HuH-7 (cell line): ENCODE data around the gene PTBP2.

Experiments
- DNase-seq: peaks from one replicate; pipeline ENCODE4 v3.0.0; 2011; ENCODE audit warnings: low spot score

The PTBP2 gene, protein sequence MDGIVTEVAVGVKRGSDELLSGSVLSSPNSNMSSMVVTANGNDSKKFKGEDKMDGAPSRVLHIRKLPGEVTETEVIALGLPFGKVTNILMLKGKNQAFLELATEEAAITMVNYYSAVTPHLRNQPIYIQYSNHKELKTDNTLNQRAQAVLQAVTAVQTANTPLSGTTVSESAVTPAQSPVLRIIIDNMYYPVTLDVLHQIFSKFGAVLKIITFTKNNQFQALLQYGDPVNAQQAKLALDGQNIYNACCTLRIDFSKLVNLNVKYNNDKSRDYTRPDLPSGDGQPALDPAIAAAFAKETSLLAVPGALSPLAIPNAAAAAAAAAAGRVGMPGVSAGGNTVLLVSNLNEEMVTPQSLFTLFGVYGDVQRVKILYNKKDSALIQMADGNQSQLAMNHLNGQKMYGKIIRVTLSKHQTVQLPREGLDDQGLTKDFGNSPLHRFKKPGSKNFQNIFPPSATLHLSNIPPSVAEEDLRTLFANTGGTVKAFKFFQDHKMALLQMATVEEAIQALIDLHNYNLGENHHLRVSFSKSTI

DNA sequence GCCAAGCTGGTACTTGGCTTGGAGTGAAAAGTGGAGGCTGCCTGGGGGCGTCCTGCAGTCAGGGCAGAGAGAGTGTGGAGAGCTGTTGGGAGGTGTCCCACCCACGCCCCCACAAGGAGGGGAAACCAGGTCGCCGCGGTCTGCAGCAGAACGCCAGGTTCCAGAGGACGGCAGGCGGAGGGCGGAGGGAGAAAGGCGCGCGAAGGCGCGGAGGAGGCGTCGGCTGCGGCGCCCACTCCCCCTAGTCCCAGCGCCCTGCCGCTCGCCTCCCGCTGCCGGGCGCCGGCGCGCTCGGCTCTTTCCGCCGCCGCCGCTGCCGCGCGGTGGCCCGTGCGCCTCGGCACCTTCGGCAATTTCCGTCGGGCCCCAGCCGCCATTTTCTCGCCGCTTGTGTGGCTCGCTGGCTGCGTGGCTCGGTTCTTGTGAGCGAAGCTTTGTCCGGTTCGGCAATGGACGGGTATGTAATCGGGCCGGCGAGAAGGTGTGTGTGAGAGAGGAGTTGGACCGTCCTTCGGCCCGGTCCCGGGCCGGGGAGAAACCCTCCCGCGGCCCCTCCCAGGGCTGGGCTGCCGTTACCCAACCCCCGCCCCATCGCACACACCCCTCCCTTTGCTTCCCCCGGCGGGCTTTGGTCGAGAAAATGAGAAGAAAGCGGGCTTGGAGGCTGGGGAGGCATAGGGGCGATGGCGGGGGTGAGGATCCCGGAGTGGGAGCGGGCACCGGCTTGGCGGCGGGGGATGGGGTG lies at the start of gene PTBP2:
Gene PTBP2 (plus strand): TSS at position 369 of the 745 bp plus-strand sequence. CDS start 81 bp downstream, at position 450.
- DNase-seq: peak; percentile 71

DNA sequence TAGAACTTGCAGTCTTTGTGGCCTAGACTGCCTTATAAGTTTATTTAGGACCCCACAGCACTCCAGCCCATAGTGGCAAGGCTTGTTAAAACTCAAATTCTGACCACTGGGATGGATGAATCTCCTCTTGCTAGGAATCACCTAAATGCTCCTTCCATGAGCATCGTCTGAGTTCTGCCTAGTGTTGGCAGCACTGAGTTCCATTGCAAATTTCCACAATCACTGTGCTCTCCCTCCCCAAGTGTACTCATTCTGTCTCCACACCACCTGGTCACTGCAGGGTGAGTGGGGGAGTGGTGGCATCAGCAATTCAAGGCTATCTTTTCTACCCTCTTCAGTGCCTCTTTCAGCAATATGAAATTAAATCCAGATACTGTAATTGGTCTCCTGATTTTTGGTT lies 46.7 kb upstream of the PTBP2 start:
- peak; percentile 2 for DNase-seq

DNA sequence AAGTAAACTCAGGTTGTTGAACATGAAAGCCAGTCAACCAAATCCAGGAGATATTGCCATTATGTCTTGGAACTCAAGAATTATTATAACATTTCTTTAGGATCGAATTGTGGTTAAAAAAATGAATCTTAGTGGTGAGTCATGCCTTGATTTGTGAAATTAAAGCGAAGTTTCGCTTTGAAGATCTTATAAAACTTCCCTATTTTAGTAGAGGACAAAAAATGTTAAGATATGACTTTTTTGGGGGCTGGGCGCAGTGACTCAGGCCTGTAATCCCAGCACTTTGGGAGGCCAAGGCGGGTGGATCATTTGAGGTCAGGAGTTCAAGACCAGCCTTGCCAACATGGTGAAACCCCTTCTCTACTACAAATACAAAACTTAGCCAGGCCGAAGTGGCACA lies 39.5 kb upstream of the PTBP2 start:
- no peak for DNase-seq

DNA sequence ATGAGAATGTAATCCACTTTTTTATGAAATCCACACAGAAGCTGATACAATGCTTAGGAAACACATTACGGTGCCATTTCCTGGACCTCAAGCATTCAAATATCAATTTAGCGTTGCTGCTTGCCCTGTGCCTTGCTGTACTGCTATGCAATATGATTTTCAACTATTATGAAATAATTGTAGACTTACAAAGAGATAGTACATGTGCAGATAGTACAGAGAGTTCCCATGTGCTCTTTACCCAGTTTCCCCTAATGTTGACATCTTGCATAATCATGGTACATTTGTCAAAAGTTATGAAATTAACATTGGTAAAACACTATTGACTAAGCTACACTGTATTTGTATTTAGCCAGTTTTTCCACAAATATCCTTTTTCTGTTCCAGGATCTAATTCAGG lies 37.7 kb upstream of the PTBP2 start:
- no peak for DNase-seq

DNA sequence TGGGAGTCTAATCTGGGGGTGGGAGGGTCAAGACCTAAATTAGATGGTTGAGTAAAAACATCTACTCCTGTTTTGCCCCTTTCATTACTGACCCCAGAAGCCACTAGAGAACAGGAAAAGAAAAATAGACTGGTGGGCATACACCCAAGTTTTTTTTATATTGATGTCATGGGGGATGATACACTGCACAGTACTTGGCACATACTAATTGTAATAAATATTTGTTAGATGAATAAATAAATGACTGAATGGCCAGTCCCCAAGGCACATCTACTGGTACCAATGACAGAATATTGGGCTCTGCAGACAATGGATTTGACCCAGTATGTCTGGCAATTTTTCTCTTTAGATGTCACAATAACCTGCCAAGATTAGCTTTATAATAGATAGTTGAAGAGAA lies 36.8 kb upstream of the PTBP2 start:
- no peak for DNase-seq

DNA sequence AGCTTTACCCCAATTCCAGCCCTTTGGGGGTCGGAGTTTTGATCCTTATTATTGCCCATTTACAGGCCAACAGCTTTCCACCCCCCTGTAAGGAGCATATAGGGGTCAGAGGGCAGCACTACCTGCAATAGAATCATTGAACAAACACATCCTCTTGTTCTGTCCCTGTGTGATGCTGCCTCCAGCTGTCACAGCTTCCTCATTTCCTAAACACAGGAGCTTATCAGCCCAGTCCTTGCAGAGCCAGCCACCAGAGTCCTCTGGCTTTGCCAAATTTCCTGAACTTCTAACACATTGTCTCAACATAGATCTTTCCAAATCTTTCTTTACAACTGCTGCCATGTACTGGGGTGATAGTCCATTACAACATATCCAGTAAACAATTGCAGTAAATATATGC lies 32.8 kb upstream of the PTBP2 start:
- peak; percentile 23 for DNase-seq

DNA sequence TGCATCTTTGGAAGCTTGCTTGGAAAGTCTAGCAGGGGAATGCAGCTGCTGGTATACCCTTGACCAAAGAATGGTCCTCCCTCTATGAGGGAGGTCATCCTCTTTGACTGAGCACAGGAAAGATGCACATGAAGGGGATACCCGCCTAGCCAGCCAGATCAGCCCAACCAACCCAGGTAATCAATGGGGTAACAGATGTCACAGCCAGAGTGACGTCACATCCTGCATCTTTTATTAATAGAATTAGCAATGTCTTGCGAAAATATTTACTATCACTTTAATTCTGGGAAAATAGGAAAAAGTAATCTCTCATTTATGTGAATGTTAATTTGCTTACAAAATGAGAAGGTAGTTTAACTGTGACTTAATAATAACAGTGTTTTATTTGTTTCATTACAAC lies 25.6 kb upstream of the PTBP2 start:
- DNase-seq: no peak

DNA sequence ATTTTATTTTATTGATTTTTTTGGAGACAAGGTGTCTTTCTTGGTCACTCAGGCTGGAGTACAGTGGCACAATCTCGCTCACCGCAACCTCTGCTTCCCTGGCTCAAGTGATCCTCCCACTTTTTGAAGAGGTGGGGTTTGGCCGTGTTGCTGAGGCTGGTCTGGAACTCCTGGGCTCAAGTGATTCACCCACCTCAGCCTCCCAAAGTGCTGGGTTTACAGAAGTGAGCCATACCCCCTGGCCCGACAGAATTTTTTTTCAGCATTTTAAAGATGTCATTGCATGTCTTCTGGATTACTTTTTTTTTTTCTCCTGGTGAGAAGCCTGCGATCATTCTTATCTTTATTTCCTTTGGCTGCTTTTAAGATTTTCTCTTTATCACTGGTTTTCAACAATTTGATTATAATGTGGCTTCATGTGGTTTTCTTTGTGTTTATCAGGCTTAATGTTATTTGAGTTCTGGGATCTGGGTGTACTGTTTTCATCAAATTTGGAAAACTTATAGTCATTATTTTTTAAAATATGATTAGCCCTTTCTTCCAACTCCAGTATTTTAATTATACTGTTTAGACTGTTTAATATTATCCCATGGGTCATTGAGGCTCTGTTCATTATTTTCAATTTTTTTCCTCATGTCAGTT lies 23.1 kb upstream of the PTBP2 start:
- DNase-seq: no peak

DNA sequence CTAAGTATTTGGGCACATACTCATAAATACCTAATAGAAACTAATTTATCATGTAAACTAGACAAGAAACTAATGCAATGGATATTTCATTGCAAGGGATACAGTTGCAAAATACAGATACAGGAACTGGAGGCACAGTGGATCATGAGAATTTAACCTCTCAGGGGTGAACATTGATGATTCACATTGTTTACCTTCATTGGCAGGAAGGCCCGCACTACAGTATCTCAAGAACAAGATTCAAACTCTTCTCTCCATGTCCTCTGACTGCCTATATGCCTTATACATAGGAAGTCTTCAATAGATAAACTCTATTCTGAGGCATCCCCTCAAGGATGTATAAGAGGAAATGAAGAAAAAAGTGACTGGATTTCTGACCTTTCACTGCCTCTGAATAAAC lies 18.4 kb upstream of the PTBP2 start:
- DNase-seq: no peak

DNA sequence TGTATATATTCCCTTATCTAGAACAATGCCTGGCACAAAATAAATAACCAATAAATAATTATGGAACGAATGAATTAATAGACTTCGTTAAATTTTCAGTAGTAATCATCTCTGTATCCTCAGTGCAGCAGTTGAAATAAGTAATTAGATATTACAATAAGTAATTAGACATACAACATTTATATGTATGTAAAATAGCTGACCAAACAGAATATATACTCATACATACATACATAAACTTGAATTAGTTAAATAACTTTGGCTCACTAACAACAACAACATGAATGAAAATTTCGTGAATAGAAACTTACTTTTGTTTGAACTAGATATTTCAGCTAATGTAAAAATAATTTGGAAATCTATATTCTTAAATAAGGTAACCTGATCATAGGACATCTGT lies 14.6 kb upstream of the PTBP2 start:
- DNase-seq: no peak

DNA sequence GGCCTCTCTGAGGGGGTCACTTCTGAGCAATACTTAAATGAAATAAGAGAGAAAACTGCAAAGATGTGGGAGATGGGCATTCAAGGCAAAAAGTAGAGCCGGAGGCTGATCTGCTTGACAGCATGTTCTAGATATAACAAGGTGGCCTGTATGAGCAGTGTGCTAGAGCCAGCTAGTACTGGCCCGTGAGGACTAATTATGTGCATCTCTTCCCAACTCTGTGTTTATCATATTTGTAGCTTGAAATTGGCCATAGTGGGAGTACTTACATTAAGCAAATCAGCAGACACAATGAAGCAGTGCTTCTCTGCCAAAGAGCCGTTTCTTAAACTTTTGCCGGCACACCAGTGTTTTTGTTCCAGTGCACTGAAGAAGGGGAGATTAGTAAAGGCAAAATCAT lies 13.1 kb upstream of the PTBP2 start:
- DNase-seq: no peak

DNA sequence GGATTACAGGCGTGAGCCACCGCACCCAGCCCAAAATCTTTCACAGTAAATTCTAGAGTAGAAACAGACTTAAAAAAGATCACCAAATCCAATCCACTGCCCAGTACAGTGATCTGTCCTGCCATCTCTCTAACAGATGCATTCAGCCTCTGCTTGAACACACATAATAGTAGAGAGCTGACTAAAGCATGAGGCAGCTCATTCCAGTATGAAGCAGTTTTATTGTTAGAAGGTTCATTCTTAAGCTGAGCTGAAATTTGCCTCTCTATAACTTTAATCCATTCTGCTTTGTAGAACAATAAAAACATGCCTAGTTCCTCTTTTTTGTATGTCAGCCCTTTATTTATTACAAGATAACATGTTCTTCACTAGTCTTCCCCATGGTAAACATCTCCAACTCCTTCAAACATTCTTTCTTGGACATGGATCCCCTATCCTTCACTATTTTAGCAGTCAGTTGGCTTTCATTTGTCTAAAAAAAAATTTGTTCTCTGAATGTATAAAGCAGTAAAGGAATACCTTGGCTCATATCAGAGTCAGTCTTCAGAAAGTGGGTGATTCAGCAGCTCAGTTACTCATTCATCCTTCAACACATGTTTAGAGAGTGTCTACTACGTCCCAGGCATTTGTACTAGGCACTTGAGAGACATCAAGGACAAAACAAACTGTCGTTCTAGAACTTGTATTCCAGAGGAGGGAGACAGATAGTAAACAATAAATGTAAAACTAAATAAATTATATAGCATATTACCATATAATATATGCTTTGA lies 10.7 kb upstream of the PTBP2 start:
- no peak for DNase-seq

DNA sequence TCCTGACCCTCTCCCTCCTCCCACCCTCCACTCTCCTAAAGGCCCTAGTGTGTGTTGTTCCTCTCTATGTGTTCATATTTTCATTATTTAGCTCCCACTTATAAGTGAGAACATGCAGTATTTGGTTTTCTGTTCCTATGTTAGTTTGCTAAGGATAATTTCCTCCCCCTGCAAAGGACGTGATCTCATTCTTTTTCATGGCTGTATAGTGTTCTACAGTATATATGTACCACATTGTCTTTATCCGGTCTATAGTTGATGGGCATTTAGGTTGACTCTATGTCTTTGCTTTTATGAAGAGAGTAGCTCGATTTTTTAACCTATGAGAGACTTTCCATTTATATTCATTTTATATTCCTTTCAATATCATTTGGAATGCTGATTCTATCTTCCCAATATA lies 7.9 kb upstream of the PTBP2 start:
- DNase-seq: no peak

DNA sequence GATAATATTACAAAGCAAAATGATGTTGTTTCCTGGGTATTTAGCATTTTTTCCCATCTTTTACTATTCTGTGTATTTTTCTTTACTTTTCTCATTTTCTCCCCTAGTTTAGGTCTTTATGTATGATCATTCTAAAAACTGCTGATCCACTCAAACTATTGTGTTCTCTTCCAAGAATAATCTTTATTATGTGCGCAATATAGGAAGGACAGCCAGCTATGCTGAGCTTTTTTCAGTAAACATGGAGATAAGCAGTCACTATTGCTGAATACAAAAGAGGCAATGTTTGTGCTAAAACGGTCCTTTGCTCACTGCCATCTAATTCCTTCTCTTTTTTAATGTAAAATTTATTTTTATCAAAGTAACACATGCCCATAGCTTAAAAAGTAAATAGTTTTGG lies 6.7 kb upstream of the PTBP2 start:
- no peak for DNase-seq

DNA sequence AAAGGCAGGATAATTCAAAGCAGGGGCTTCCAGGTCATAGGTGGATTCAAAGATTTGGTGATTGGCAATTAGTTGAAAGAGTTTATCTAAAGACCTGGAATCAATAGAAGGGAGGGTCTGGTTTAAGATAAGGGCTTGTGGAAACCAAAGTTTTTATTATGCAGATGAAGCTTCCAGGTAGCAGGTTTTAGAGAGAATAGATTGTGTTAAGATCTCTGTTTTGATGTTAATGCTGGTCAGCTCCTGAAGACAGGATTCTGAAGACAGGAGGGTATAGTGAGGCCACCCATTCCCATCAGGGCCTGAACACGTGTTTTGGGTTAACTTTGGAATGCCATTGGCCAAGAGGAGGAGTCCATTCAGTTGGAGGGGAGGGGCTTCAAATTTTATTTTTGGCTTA lies 6.1 kb upstream of the PTBP2 start:
- no peak for DNase-seq

DNA sequence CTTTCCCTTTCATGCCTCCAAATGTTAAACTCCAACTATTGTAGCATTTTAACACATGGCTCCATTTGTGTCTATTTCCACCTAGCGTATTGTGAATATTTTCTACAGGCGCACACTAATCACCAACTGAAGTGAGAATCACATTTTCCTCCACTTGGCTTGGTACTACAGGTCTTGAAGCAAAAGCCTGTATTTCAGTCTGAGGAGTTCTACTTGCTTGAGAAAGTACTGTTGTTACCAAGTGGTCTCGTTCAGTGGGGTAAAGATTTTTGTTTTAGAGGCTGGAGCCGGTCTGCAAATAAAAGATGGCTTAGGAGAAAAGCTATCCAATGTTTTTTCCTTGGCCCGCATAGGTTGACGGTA lies 550 bp upstream of the PTBP2 start:
- DNase-seq: no peak

DNA sequence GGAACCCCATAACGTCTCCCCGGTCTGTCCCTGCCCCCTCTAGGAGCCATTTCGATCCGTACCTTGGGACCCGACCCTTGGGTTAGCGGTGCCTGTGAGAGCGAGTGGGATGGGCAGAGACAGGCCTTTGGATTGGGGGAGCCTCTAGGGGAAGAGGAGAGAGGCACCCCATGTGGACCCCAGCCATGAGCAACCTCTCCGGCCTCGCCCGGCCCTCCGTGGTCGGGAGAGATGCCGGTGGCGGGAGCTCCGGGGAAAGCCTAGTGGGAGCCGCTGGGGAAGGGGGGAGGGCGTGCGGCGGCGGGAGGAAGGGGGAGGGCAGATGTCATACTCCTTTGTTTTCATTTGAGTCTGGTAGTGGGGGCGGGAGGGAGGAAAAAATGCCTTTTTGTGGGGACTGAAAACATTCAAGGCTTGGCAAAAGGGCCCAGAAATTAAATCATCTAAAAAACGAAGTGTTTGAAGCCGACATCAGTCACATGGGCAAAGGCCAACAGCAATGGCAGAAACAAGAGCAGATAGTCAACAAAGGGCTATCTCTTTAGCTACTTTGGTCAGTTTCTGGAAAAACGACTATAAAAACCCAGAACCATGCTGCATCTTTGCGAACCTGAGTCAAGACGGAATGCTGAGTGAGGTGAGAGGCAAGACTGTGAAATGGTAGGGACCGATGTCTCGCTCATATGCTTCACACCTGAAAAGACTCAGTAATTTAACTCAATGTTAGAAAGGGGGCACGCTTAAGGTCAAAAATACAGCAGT lies 758 bp downstream of the PTBP2 start:
- peak; percentile 58 for DNase-seq

DNA sequence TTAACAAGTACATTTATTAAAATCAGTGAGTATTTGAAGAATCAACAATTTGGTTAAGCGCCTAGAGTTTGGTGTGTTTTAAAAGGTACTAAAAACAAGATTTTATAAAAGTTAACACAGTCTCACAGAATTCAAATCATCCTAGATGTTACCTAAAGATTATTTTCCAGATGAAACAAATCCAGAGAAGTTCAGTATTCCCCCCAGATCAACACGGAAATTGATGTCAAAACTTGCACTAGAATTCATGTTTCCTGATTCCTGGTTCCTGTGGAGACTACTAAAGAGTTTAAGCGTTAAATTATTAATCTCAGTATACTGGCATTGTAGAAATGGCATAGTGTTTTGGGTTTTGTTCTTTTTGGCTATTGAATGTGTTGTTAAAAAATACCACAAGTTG lies 1.4 kb downstream of the PTBP2 start:
- DNase-seq: no peak

DNA sequence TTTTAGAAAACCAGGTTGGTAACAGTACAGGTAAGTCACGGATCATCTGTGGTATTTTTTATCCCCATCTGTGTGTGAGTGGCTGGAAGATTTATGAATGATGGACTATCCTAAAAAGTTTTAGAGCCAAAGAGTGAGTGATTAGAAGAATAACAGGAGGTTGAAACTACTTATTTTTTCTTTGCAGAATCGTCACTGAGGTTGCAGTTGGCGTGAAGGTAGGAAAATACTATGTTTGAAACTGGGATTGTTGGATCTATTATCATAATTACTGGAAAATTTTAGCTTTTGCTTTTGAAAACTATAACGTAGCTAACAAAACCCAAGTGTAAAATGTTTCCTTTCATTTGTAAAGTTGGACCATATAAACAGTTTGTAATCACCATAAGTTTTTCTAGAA lies 1.8 kb downstream of the PTBP2 start:
- DNase-seq: no peak

DNA sequence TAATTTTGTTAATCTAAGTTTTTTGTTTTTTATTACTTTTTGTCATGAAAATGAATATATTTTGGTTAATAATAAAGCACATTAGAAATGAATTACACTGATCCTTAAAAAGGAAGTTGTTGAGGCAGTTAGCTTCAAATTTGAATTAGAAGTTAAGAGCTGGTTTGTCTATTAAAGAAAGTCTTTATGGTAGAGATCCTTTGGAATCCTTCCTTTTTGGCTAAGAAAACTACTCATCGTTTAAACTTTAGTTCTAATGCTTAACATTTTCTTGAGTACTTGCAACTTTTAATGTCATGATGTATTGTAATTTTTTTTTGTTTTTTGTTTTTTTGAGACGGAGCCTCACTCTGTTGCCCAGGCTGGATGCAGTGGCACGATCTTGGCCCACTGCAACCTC lies 2.4 kb downstream of the PTBP2 start:
- DNase-seq: no peak

DNA sequence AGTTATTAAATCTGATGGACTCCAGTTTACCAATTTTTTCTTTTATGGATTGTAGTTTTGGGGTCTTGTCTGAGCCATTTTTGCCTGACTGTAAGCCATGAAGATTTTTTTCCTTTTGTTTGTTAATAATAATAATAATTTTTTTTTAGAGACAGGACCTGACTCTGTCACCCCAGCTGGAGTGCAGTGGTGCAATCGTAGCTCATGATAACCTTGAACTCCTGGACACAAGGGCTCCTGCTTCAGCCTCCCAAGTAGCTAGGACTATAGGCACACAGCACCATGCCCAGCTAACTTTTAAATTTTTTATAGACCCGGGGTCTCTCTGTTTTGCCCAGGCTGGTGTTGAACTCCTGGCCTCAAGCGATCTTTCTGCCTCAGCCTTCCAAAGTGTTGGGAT lies 6.3 kb downstream of the PTBP2 start:
- no peak for DNase-seq
